HepG2 (cell line): ENCODE data around the gene RIC3. TPM values are rescaled to one million over a fixed set of nuclear protein-coding genes. Genes with fewer than 3 reads are reported as not detected.

Experiments used
- ATAC-seq: fragments of 200-7000 bp; cut with Tn5 transposase; 3 replicates; pipeline ENCODE4 v1.9.1; 2020; ENCODE audit warnings: mild to moderate bottlenecking, moderate library complexity
- BruUV-seq: library from RNA; stranded (reverse); fragments of 400-500 nt; replicated peaks from 2 replicates; lab custom pipeline; 2021; lab: Mats Ljungman, UMichigan
- CTCF ChIA-PET: fragments of 300-600 bp; formaldehyde crosslinking; extraction: SDS; loops from one replicate; lab custom pipeline; 2021; ENCODE audit warnings: low total read pairs, inconsistent platforms, low intra/inter-chr PET ratio; lab: Yijun Ruan, JAX
- POLR2A ChIA-PET: fragments of 350-600 bp; sonication (Branson Sonifier 250); formaldehyde crosslinking; loops from one replicate; lab custom pipeline; 2020; ENCODE audit warnings: antibody characterized with exemption, inconsistent platforms; lab: Yijun Ruan, JAX
- DNase-seq: peaks from one replicate; pipeline ENCODE4 v3.0.0-alpha.2; 2015; ENCODE audit warnings: low spot score
- FAIRE-seq: peaks from 3 replicates; lab custom pipeline; 2011; peaks lifted over from hg19 to GRCh38; lab: Jason Lieb, UNC
- H2AFZ ChIP-seq: one replicate; pipeline ENCODE4 v1.6.1; 2011; ENCODE audit warnings: low read length, inconsistent platforms
- H3K27ac ChIP-seq: fragments of 300-600 bp; 3 replicates; pipeline ENCODE4 v1.8.0; 2011; ENCODE audit warnings: mixed run types, mild to moderate bottlenecking, mixed read lengths, low read length, inconsistent platforms; ENCODE audit not compliant: insufficient read depth; ENCODE audit errors: extremely low read length
- H3K27me3 ChIP-seq, 2 experiments: fragments of 200-600 bp in 1 of 2; 2 replicates in 1 of 2; 3 replicates in 1 of 2; pipeline versions ENCODE4 v1.6.0 to v1.8.0; 2011; ENCODE audit warnings: low read length in 2 of 2, mild to moderate bottlenecking in 2 of 2, moderate library complexity in 2 of 2, inconsistent platforms in 1 of 2; ENCODE audit not compliant: insufficient read depth in 2 of 2, control insufficient read depth in 1 of 2
- H3K36me3 ChIP-seq, 2 experiments: fragments of 200-600 bp in 1 of 2; replicated peaks in 1 of 2; 2 replicates in 1 of 2; 3 replicates in 1 of 2; pipeline versions ENCODE4 v1.5.1 to v1.8.0; 2011; ENCODE audit warnings: low read length in 2 of 2, inconsistent platforms in 1 of 2; ENCODE audit not compliant: insufficient read depth in 2 of 2, control insufficient read depth in 1 of 2
- H3K4me1 ChIP-seq: 2 replicates; pipeline ENCODE4 v1.5.1; 2012; ENCODE audit warnings: low read length, inconsistent platforms; ENCODE audit not compliant: insufficient read depth
- H3K4me2 ChIP-seq: 2 replicates; pipeline ENCODE4 v1.6.0; 2011; ENCODE audit warnings: low read depth, low read length, inconsistent platforms
- H3K4me3 ChIP-seq, 3 experiments: fragments of 200-600 bp in 1 of 3; sonication (generic), shearing (Covaris generic) in 1 of 3; replicated peaks in 1 of 3; 2 replicates each; pipeline ENCODE4 v1.5.1; 2011 to 2016; ENCODE audit warnings: low read length in 3 of 3, inconsistent platforms in 2 of 3, low read depth in 2 of 3, mild to moderate bottlenecking in 2 of 3, control low read depth in 1 of 3, mixed read lengths in 1 of 3; ENCODE audit not compliant: insufficient read depth in 1 of 3
- H3K79me2 ChIP-seq: one replicate; pipeline ENCODE4 v1.6.1; 2011; ENCODE audit warnings: low read length, inconsistent platforms; ENCODE audit not compliant: insufficient read depth
- H3K9ac ChIP-seq: 2 replicates; pipeline ENCODE4 v1.6.0; 2011; ENCODE audit warnings: mild to moderate bottlenecking, low read depth, low read length, inconsistent platforms; ENCODE audit not compliant: insufficient read depth
- H3K9me3 ChIP-seq: 2 replicates; pipeline ENCODE4 v1.5.1; 2012; ENCODE audit warnings: mild to moderate bottlenecking, low read length
- H4K20me1 ChIP-seq: 2 replicates; pipeline ENCODE4 v1.6.0; 2011; ENCODE audit warnings: inconsistent platforms, mild to moderate bottlenecking, low read length, moderate library complexity; ENCODE audit not compliant: insufficient read depth
- HOXA9 ChIP-seq: sonication (generic); formaldehyde crosslinking; IDR thresholded peaks from 2 replicates; pipeline ENCODE4 v1.8.1; 2022; ENCODE audit warnings: missing genetic modification reagents, mild to moderate bottlenecking, moderate library complexity, borderline replicate concordance
- JDP2 ChIP-seq: sonication (generic); formaldehyde crosslinking; IDR thresholded peaks from 2 replicates; pipeline ENCODE4 v1.8.1; 2022; ENCODE audit warnings: missing genetic modification reagents, borderline replicate concordance
- PITX1 ChIP-seq: sonication (generic); formaldehyde crosslinking; IDR thresholded peaks from 2 replicates; pipeline ENCODE4 v1.5.1; 2020; ENCODE audit warnings: mild to moderate bottlenecking, missing genetic modification reagents
- RELA ChIP-seq: sonication (generic); formaldehyde crosslinking; IDR thresholded peaks from 2 replicates; pipeline ENCODE4 v1.4.0; 2020; ENCODE audit warnings: missing genetic modification reagents
- ZBTB20 ChIP-seq: sonication (generic); formaldehyde crosslinking; IDR thresholded peaks from 2 replicates; pipeline ENCODE4 v1.8.1; 2023; ENCODE audit warnings: missing genetic modification reagents, low read depth, mild to moderate bottlenecking, borderline replicate concordance
- whole genome bisulfite sequencing: methylation state at CpG from one replicate; pipeline ENCODE4 v1.1.6; 2017; ENCODE audit warnings: low lambda C conversion rate; 5-methylcytosine and 5-hydroxymethylcytosine counted together
- in situ Hi-C: cut with HindIII; loops from 2 replicates; pipeline ENCODE4 v1.10.0; 2017; ENCODE audit warnings: low pct_unique_long_range_greater_than_20kb; ENCODE audit not compliant: extremely low pct_ligation_motif_present
- intact Hi-C: fragments of 100-400 bp; cut with micrococcal nuclease; formaldehyde crosslinking; loops from one replicate; pipeline ENCODE4 v1.10.0; 2022; ENCODE audit not compliant: unreplicated experiment
- polyA plus RNA-seq, 8 experiments: library from polyadenylated mRNA; depleted of rRNA in 3 of 8; stranded (reverse) in 7 of 8; unstranded in 1 of 8; fragments of >200 nt; fragmentation: Illumina TruSeq in 4 of 8; extraction: Trizol in 4 of 8; gene quantifications; 2 replicates each; pipeline versions ENCODE4 v1.2.1 to v1.2.3, GENCODE V29; 2011 to 2016; ENCODE audit warnings: low read depth in 4 of 8, missing spikeins in 1 of 8, mixed read lengths in 1 of 8; ENCODE audit not compliant: insufficient read depth in 1 of 8
- total RNA-seq, 5 experiments: library from RNA; depleted of rRNA; stranded (reverse); fragments of >200 nt; fragmentation: Illumina TruSeq; extraction: Trizol; gene quantifications; 2 replicates each; pipeline ENCODE4 v1.2.3, GENCODE V29; 2016; ENCODE audit warnings: low read depth in 1 of 5
- TF ChIP-seq, protein P1 (sequence below): sonication (generic); formaldehyde crosslinking; IDR thresholded peaks from one replicate; pipeline ENCODE4 v1.5.1; 2020; ENCODE audit warnings: mild to moderate bottlenecking, missing genetic modification reagents; ENCODE audit errors: not compliant biosample characterization
- TF ChIP-seq, protein P2 (sequence below): sonication (generic); formaldehyde crosslinking; IDR thresholded peaks from 2 replicates; pipeline ENCODE4 v1.4.0; 2020; ENCODE audit warnings: mild to moderate bottlenecking, missing genetic modification reagents

Gene RIC3
- total and polyA plus RNA-seq, 2 of the 13 experiments (the other 11 are each of a cell fraction or from before 2014, with no cell fraction given) = not detected

DNA sequence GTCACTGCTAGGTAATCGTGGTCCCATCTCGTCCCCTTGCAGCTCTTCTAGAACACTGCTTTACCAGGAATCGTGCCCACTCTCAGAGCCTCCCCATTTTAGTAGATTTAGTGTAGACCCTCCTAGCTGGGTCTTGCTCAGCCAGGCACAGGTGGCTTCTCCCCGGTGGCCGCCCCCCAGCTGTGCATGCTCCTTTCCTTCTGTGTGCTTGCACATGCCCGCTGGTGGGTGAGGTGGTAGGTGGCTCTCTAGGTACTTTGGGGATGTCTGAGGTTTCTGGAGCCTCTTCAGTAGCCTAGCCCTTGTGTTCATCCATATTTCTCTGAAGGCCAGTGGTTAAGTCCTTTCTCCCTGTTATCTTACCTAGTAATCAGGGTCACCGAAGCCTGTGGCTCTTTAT, 82.3 kb downstream of the RIC3 start:
- H3K9me3 ChIP-seq = no peaks in the 10 kb centered on the region
- H3K4me2 ChIP-seq = no peak overlapping the region
- H3K4me3 ChIP-seq = no peak overlapping the region
- no peak overlapping the region for H3K27ac ChIP-seq
- H3K27me3 ChIP-seq = 0 out of 5 replicates have a peak, but pooled peaks cover 0 to 2% of the 10 kb centered on the region in 2 experiments
- intact Hi-C loops = no loop called here
- H4K20me1 ChIP-seq = no peaks in the 10 kb centered on the region
- FAIRE-seq = no peak
- in situ Hi-C loops = no loop called here
- peaks cover 10% of the 10 kb centered on the region for H3K4me1 ChIP-seq
- POLR2A ChIA-PET = no interaction called here
- CTCF ChIA-PET = no interaction called here
- no peak overlapping the region for H3K9ac ChIP-seq
- H2AFZ ChIP-seq = no peak overlapping the region
- H3K79me2 ChIP-seq = no peaks in the 10 kb centered on the region
- no TSS peak for BruUV-seq
- no peak for ATAC-seq
- DNase-seq = no peak
- TF ChIP-seq, protein P1, sequence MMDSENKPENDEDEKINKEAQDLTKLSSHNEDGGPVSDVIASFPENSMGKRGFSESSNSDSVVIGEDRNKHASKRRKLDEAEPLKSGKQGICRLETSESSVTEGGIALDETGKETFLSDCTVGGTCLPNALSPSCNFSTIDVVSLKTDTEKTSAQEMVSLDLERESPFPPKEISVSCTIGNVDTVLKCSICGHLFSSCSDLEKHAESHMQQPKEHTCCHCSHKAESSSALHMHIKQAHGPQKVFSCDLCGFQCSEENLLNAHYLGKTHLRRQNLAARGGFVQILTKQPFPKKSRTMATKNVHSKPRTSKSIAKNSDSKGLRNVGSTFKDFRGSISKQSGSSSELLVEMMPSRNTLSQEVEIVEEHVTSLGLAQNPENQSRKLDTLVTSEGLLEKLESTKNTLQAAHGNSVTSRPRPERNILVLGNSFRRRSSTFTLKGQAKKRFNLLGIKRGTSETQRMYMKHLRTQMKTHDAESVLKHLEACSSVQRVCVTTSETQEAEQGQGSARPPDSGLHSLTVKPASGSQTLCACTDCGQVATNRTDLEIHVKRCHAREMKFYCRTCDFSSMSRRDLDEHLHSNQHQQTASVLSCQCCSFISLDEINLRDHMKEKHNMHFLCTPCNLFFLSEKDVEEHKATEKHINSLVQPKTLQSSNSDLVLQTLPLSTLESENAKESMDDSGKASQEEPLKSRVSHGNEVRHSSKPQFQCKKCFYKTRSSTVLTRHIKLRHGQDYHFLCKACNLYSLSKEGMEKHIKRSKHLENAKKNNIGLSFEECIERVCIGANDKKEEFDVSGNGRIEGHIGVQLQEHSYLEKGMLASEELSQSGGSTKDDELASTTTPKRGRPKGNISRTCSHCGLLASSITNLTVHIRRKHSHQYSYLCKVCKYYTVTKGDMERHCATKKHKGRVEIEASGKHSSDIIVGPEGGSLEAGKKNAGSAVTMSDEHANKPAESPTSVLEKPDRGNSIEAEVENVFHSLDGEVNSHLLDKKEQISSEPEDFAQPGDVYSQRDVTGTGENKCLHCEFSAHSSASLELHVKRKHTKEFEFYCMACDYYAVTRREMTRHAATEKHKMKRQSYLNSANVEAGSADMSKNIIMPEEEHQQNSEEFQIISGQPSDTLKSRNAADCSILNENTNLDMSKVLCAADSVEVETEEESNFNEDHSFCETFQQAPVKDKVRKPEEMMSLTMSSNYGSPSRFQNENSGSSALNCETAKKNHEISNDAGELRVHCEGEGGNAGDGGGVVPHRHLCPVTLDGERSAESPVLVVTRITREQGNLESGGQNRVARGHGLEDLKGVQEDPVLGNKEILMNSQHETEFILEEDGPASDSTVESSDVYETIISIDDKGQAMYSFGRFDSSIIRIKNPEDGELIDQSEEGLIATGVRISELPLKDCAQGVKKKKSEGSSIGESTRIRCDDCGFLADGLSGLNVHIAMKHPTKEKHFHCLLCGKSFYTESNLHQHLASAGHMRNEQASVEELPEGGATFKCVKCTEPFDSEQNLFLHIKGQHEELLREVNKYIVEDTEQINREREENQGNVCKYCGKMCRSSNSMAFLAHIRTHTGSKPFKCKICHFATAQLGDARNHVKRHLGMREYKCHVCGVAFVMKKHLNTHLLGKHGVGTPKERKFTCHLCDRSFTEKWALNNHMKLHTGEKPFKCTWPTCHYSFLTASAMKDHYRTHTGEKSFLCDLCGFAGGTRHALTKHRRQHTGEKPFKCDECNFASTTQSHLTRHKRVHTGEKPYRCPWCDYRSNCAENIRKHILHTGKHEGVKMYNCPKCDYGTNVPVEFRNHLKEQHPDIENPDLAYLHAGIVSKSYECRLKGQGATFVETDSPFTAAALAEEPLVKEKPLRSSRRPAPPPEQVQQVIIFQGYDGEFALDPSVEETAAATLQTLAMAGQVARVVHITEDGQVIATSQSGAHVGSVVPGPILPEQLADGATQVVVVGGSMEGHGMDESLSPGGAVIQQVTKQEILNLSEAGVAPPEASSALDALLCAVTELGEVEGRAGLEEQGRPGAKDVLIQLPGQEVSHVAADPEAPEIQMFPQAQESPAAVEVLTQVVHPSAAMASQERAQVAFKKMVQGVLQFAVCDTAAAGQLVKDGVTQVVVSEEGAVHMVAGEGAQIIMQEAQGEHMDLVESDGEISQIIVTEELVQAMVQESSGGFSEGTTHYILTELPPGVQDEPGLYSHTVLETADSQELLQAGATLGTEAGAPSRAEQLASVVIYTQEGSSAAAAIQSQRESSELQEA (CRISPR knock-in tag) = no peak
- TF ChIP-seq, protein P2, sequence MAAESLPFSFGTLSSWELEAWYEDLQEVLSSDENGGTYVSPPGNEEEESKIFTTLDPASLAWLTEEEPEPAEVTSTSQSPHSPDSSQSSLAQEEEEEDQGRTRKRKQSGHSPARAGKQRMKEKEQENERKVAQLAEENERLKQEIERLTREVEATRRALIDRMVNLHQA (CRISPR knock-in tag) = no peak
- TF ChIP-seq JDP2 (CRISPR knock-in tag) (no peak), ZBTB20 (no peak), HOXA9 (CRISPR knock-in tag) (no peak), PITX1 (CRISPR knock-in tag) (no peak), RELA (no peak)
- TF ChIP-seq, all 625 proteins: peak for 0
- H3K36me3 ChIP-seq = no peaks in the 10 kb centered on the region; a peak in 2 of 5 replicates
- 85% methylated on average over 7 of the region's 7 CpGs for WGBS
